Ramos (cell line): ENCODE data around the gene NFKBIE.

ENCODE experiments used
- in situ Hi-C: fragments of 300-500 bp; cut with MboI; formaldehyde crosslinking; loops from one replicate; pipeline ENCODE4 v1.14.3; 2022; ENCODE audit warnings: low sequenced_read_pairs; ENCODE audit not compliant: unreplicated experiment

Gene NFKBIE

DNA sequence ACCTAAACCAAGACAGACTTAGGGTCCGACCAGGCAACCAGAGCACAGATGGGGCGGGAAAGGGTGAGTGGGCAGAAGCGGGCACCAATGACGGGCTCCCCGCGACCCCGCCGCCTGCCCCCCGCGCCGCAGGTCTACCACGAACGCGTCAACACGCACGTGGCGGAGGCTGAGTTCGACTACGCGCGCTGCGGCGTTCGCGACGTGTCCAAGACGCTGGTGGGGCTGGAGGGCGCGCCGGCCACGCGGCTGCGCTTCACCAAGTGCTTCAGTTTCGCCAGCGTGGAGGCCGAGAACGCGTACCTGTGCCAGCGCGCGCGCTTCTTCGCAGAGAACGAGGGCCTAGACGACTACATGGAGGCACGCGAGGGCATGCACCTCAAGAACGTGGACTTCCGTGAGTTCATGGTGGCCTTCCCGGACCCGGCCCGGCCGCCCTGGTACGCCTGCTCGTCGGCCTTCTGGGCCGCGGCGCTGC is 10.0 kb upstream of the NFKBIE start:
- in situ Hi-C loops: no loop called here

DNA sequence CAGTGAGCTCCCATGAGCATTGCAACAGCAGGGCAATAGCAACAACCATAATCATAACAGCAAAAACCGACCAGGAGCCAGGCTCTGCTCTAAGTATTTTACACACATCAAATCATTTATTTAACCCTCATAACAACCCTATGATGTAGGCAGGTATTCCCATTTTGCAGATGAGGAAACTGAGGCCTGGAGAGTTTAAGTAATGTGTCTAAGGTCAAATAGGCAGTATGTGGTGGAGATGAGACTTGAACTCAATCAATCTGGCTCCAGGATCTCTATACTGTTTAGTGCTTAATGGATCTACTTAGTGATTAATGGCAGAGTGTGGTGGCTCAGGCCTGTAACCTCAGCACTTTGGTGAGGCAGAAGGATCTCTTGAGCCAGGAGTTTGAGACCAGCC is 8.3 kb upstream of the NFKBIE start:
- in situ Hi-C loops: no loop called here

GRCh38 chr6:44272999-44273566 is 7.7 kb upstream of the NFKBIE start:
- in situ Hi-C loops: no loop called here

- in situ Hi-C loops: no loop called here
These were observed 7.2 kb upstream of the NFKBIE start for GRCh38 chr6:44272529-44272928.

- in situ Hi-C loops: no loop called here
These were observed 6.6 kb upstream of the NFKBIE start for GRCh38 chr6:44271914-44272313.

GRCh38 chr6:44271406-44271723 is 6.0 kb upstream of the NFKBIE start:
- in situ Hi-C loops: no loop called here

DNA sequence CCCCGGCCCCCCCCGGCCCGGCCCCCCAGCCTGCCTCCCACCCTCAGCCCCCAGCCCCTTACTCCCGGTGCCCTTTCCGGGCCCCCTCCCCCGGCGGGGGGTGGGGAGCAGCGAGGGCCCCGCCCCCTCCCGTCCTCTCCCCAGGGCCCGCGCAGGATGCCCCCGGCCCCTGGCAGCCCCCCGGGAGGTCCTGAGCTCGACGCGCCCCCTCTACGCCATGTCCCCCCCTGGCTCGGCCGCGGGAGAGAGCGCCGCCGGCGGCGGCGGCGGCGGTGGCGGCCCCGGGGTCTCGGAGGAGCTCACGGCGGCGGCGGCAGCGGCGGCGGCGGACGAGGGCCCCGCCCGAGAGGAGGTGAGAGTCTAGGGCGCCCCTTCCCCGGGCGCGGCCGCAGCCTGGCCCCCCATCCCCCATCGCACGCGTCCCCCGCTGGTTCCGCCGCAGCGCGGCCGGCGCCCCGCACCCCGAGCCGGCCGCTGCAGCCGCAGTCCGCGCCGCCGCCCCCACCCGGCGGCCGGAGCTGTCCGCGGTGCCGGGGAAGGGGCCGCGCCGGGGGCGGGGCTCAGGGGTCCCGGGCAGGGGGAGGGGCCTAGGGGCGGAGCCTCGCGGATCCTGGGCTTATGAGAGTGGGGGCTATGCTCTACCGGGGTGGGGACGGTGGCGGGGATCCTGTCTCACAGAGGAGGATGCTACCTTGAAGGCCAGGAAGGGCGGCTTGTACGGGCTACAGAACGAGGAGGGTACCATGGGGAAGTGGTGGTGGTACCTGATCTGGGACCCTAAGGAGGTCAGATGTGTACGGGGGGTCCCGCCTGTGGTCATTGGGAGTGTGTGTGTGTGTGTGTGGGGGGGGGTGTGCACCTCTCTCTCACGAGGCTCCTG is 5.4 kb upstream of the NFKBIE start:
- in situ Hi-C loops: no loop called here

DNA sequence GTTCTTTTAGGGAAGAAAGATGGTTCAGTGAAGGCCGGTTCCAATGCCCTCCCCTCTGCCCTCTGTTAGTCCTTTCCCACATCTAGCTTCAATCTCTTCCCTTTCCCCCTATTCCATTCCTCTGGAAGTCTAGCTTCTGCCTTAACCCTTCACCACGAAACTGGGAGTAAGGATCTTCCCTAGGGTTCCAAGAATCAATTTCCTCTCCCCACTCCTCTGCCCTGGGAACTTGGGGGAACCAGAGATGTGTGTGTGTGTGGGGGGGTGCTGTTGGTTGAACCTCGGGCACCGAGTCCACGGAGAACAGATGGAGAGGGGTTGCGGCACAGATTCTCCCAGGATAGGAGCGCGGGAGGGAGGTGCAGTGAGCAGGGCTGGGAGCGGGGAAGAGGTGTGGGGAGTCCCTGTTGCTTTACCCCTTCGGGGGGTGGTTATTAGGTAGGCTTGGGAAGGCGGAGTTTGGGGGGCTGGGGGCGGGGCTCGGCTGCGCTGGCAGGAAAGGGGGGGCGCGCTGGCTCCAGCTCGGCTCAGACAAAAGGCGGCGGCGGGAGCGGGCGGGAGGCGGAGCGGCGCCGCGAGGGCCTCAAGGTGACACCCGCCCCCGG is 4.7 kb upstream of the NFKBIE start, which contains the start of gene TMEM151B:
Gene TMEM151B (plus strand): TSS at position 530 of the 605 bp plus-strand sequence. CDS start 293 bp downstream, outside the sequence.
- in situ Hi-C loops: loop anchor here (5.0 kb wide), 1 partner anchor 67 kb away; no protein-coding TSS in a partner anchor

DNA sequence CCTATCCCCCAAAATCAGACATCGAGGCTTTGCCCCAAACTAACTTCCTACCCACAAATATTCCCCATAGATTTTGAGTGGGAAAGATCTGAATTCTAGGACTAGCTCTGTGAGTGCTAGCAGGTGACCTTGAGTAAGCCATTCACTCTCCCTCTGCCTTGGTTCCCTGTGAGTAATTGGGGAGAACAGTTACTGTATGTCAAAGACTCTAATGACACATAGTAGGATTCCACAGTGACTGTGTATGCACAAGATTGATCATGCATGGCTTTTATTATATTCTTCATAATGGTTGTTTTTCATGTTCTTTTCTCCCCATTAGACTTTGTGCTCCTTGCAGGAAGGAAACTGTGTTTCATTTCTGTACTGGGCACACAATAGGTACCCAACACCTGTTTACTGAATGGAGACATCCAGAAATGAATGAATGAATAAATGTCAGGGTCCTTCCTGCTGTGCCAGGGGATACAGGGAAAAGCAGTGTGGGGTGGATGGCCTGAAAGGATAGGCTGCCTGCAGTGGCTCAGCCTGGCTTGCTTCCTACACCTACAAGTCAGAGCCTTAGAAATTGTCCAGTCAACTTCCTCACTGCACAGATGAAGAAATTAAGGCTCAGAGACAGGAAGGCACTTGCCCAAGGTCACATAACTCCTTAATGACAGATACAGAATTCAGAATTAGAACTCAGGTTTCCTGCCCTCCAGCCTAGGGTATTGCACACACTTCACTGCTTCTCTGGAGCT is 4.0 kb upstream of the NFKBIE start:
- in situ Hi-C loops: loop anchor here (5.0 kb wide), 1 partner anchor 68 kb away; no protein-coding TSS in a partner anchor

- in situ Hi-C loops: loop anchor here (5.0 kb wide), 1 partner anchor 69 kb away; no protein-coding TSS in a partner anchor
These were observed 2.8 kb upstream of the NFKBIE start for GRCh38 chr6:44268095-44268628.

GRCh38 chr6:44267252-44267651 is 1.9 kb upstream of the NFKBIE start:
- in situ Hi-C loops: loop anchor here (5.0 kb wide), 1 partner anchor 70 kb away; no protein-coding TSS in a partner anchor

- in situ Hi-C loops: loop anchor here (5.0 kb wide), 1 partner anchor 71 kb away; no protein-coding TSS in a partner anchor
These were observed 996 bp upstream of the NFKBIE start for GRCh38 chr6:44266347-44266746.

- in situ Hi-C loops: loop anchor here (5.0 kb wide), 1 partner anchor 72 kb away; no protein-coding TSS in a partner anchor
These were observed 427 bp upstream of the NFKBIE start for GRCh38 chr6:44265722-44266233.

GRCh38 chr6:44264154-44265006 is 971 bp downstream of the NFKBIE start:
- in situ Hi-C loops: loop anchor here (5.0 kb wide), 1 partner anchor 73 kb away; no protein-coding TSS in a partner anchor

DNA sequence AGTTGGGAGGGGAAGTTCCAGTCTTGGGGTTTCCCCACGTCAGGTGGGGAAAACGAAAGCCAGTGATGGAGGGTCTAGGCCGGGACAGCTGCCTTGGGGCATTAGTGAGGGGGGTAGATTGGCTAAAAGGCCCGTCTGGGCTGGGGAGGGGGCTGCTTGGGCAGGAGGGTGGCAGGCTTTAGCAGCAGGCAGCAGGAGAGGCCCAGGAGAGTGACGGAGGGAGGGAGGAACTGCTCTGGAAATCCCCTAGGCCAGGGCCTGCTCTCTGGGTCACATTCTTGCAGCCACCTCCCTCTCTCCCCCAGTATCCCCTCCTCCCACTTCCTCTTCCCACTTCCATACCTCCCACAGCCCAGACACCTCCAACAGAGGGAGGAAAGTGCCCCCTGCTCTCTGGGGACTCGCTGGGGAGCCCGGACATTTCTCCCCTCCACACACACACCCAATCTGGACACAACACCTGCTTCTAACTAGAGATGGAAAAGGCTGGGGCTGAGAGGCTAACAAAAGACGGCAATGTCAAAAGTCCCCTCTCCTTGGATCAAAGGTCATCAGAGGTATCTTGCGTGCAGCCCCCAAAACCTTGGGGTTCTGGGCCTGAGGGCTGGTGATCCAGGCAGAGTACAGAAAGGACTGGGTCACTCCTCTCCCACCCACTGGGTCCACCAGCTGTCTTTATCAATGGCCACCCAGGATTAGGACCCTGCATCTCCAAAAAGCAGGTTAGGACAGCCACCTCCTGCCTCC is 1.8 kb downstream of the NFKBIE start:
- in situ Hi-C loops: no loop called here

GRCh38 chr6:44262467-44263353 is 2.6 kb downstream of the NFKBIE start:
- in situ Hi-C loops: no loop called here

DNA sequence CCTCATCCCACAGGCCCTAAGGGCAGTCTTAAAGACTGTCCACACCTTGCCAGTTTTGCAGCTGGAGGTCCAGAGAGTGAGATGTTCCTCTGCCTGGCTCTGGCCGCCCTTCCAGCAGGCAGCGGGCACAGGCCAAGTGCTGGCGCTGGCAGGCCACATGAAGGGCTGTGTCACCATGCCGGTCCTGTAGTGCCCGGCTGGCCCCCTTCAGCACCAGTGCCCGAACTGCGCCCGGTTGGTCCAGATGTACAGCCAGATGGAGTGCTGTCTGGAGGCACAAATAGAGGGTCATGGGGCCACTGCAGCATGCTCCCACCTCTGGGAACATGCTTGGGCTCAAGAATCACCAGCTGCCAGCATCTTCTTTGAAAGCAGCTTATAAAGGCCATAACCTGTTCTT is 3.8 kb downstream of the NFKBIE start:
- in situ Hi-C loops: no loop called here
